Fibroblast of the conjunctiva (primary cell): Measurements from ENCODE around the gene MACROD2.

Source experiments
- DNase-seq: peaks from one replicate; pipeline ENCODE4 v3.0.0-alpha.2; 2010; ENCODE audit warnings: low read depth

The MACROD2 gene

GRCh38 chr20:14470977-14471661, 475.8 kb downstream of the MACROD2 start:
- no peak for DNase-seq

- peak; percentile 40 for DNase-seq
Observed at GRCh38 chr20:14477125-14477524, 481.8 kb downstream of the MACROD2 start.

- DNase-seq = no peak
Observed at GRCh38 chr20:14478126-14478525, 482.8 kb downstream of the MACROD2 start.

GRCh38 chr20:14481863-14482262, 486.5 kb downstream of the MACROD2 start:
- DNase-seq = peak; percentile 28

GRCh38 chr20:14488212-14488611, 492.9 kb downstream of the MACROD2 start:
- DNase-seq = no peak

- DNase-seq = no peak
Observed at GRCh38 chr20:14488756-14489479, 493.6 kb downstream of the MACROD2 start.

GRCh38 chr20:14489544-14489943, 494.2 kb downstream of the MACROD2 start:
- DNase-seq = no peak

- no peak for DNase-seq
Observed at GRCh38 chr20:14491436-14491835, 496.1 kb downstream of the MACROD2 start.

- no peak for DNase-seq
Observed at GRCh38 chr20:14493408-14493807, 498.1 kb downstream of the MACROD2 start.

- no peak for DNase-seq
Observed at GRCh38 chr20:14494355-14494754, 499.0 kb downstream of the MACROD2 start.

- no peak for DNase-seq
Observed at GRCh38 chr20:14495066-14495465, 499.8 kb downstream of the MACROD2 start.

- no peak for DNase-seq
Observed at GRCh38 chr20:14497004-14497403, 501.7 kb downstream of the MACROD2 start.

GRCh38 chr20:14498772-14499171, 503.5 kb downstream of the MACROD2 start:
- no peak for DNase-seq

GRCh38 chr20:14505476-14505875, 510.2 kb downstream of the MACROD2 start:
- no peak for DNase-seq

GRCh38 chr20:14507711-14508110, 512.4 kb downstream of the MACROD2 start:
- DNase-seq = no peak

- no peak for DNase-seq
Observed at GRCh38 chr20:14510341-14510740, 515.0 kb downstream of the MACROD2 start.

- no peak for DNase-seq
Observed at GRCh38 chr20:14512839-14513238, 517.5 kb downstream of the MACROD2 start.

- no peak for DNase-seq
Observed at GRCh38 chr20:14518648-14519047, 523.3 kb downstream of the MACROD2 start.

- DNase-seq = no peak
Observed at GRCh38 chr20:14521016-14521415, 525.7 kb downstream of the MACROD2 start.

GRCh38 chr20:14521436-14521835, 526.1 kb downstream of the MACROD2 start:
- no peak for DNase-seq

GRCh38 chr20:14522595-14522994, 527.3 kb downstream of the MACROD2 start:
- no peak for DNase-seq

- DNase-seq = no peak
Observed at GRCh38 chr20:14523090-14523489, 527.8 kb downstream of the MACROD2 start.

GRCh38 chr20:14525426-14525825, 530.1 kb downstream of the MACROD2 start:
- no peak for DNase-seq

- DNase-seq = no peak
Observed at GRCh38 chr20:14526891-14527290, 531.6 kb downstream of the MACROD2 start.
